ENCODE measurements around the gene ESYT1.

Gene ESYT1

GRCh38 chr12:56157201-56158028, 29.3 kb downstream of the ESYT1 start:
- DNase-seq = peak; percentile 90

- DNase-seq = peak; percentile 98
Measured at GRCh38 chr12:56158029-56158925, 30.2 kb downstream of the ESYT1 start, which contains the start of gene MYL6. Gene MYL6, plus strand, starts transcription at chr12:56158359. Its CDS starts 43 bp downstream, at chr12:56158402.

GRCh38 chr12:56158926-56159461, 30.9 kb downstream of the ESYT1 start:
- no peak for DNase-seq

- no peak for DNase-seq
Measured at GRCh38 chr12:56159482-56160192, 31.6 kb downstream of the ESYT1 start.

- no peak for DNase-seq
Measured at GRCh38 chr12:56160193-56160763, 32.2 kb downstream of the ESYT1 start.

GRCh38 chr12:56160894-56161689, 33.0 kb downstream of the ESYT1 start:
- DNase-seq = no peak

- DNase-seq = no peak
Measured at GRCh38 chr12:56161690-56162351, 33.8 kb downstream of the ESYT1 start.

- DNase-seq = no peak
Measured at GRCh38 chr12:56162468-56163290, 34.6 kb downstream of the ESYT1 start.

- DNase-seq = no peak
Measured at GRCh38 chr12:56163533-56164344, 35.7 kb downstream of the ESYT1 start.

- no peak for DNase-seq
Measured at GRCh38 chr12:56164345-56164729, 36.3 kb downstream of the ESYT1 start.

- no peak for DNase-seq
Measured at GRCh38 chr12:56165369-56165768, 37.3 kb downstream of the ESYT1 start.

- DNase-seq = no peak
Measured at GRCh38 chr12:56169229-56169759, 41.2 kb downstream of the ESYT1 start.

- no peak for DNase-seq
Measured at GRCh38 chr12:56172839-56173238, 44.8 kb downstream of the ESYT1 start.

GRCh38 chr12:56178347-56178746, 50.3 kb downstream of the ESYT1 start:
- DNase-seq = no peak

- DNase-seq = no peak
Measured at GRCh38 chr12:56186957-56187356, 58.9 kb downstream of the ESYT1 start.

GRCh38 chr12:56188131-56188777, 60.2 kb downstream of the ESYT1 start:
- no peak for DNase-seq

GRCh38 chr12:56188778-56189098, 60.7 kb downstream of the ESYT1 start:
- peak; percentile 37 for DNase-seq

GRCh38 chr12:56189099-56189917, 61.2 kb downstream of the ESYT1 start, which contains the start of gene SMARCC2:
Gene SMARCC2, minus strand, starts transcription at chr12:56189483. Its CDS starts 22 bp downstream, at chr12:56189461.
- DNase-seq = peak; percentile 83
